HG03025 (cell line): Measurements from ENCODE around the gene FGF18.
"Not testable (repeated sequence)": the region's sequence is repeated elsewhere in the genome, so short reads cannot be mapped to it uniquely, and the experiment has no call there.

Experiments
- ATAC-seq: cut with Tn5 transposase; IDR thresholded peaks from one replicate; pipeline ENCODE4 v1.9.1; 2021; ENCODE audit warnings: mild to moderate bottlenecking, moderate library complexity; ENCODE audit not compliant: unreplicated experiment, low FRiP score

Gene FGF18

DNA sequence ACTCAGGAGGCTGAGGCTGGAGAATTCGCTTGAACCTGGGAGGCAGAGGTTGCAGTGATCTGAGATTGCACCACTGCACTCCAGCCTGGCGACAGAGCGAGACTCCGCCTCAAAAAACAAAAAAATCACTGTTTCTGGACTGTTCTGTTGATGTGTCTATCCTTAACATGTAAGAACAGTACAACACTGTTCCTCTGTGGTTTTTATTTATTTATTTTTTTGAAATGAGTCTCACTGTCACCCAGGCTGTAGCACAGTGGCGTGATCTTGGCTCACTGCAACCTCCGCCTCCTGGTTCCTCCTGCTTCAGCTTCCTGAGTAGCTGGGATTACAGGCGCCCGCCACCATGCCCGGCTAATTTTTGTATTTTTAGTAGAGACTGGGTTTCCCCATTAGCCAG, 20.8 kb upstream of the FGF18 start:
- not testable (repeated sequence) for ATAC-seq

DNA sequence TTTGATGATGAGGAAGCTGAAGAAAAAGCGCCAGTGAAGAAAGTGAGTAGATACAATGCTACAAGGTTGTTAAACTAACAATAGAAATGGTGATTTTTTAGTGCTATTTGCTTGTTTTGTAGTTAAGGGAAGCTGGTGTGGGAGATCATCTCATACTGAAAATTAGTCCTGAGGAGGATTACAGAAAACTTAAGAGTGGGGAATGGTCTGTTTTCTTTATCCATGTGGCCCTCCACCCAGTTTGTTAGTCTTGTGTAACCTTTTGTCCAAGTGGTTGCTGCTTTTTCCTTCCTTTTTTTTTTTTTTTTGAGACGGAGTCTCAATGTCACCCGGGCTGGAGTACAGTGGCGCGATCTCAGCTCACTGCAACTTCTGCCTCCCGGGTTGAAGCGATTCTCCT, 19.3 kb upstream of the FGF18 start:
- no peak for ATAC-seq

DNA sequence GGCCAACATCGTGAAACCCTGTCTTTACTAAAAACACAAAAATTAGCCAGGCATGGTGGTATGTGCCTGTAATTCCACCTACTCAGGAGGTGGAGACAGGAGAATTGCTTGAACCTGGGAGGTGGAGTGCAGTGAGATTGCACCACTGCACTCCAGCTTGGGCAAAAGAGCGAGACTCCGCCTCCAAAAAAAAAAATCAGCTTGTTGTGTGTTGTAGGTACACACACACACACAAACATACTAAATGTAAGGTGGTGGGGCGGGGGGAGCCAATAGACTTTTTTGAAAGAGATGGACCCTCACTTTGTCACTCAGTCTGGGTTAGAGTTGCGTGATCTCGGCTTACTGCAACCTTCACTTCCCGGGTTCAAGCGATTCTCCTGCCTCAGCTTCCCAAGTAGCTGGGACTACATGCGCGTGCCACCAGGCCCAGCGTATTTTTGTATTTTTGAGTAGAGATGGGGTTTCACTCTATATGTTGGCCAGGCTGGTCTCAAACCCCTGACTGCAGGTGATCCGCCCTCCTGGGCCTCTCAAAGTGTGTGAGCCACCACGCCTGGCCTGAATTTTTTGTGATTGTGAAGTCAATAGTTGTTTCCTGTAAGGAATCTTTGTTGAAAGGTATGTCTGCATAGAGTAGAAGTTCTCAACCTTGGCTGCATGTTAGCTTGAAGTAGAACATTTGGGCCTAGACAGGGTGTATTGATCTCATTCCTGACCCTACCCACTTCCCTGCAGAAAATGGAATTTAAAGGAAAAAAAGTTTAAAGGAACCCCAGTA, 18.1 kb upstream of the FGF18 start:
- ATAC-seq = no peak

DNA sequence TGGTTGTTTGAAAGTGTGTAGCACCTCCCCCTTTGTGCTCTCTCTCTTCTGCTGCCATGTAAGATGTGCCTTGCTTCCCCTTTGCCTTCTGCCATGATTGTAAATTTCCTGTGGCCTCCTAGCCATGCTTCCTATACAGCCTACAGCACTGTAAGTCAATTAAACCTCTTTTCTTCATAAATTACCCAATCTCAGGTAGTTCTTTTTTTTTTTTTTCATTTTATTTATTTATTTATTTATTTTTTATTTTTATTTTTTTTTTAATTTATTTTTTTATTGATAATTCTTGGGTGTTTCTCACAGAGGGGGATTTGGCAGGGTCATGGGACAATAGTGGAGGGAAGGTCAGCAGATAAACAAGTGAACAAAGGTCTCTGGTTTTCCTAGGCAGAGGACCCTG, 16.7 kb upstream of the FGF18 start:
- not testable (repeated sequence) for ATAC-seq

DNA sequence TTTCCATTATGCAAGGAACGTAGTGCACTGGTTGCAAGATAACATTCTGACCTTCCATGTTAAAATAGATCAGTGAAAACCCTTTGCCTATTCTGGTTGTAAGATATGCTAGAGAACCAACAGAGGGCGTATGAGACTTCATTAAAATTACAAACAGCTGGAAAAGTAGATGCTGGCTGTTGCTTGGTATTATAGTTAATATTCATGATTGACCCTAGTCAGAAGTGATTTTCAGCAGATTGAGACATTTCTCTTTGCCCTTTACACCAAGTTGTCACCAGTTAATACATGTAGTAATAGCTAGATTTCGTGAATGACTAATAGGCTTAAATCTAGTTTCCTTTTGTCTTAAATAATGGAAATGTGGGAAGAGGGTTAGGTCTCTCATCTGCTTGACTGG, 13.8 kb upstream of the FGF18 start:
- no peak for ATAC-seq

DNA sequence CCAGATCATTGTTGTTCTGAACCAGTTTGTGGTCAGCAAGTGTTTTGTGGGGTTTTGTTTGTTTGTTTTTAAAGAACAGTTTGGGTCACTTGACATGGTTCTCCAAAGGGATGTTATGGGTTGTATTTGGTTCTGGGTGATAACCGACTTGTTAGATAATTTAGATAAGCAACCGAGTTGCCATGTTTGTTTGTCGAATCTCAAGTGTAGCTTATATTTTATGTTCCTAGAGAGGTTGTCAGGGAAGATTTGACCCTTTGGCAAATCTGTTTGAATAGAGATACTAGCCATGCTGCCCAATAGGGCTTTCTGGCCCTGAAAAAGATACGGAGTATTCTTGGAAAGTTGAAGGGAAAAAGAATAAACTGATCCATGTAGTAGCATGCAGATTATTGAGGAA, 12.2 kb upstream of the FGF18 start:
- no peak for ATAC-seq

DNA sequence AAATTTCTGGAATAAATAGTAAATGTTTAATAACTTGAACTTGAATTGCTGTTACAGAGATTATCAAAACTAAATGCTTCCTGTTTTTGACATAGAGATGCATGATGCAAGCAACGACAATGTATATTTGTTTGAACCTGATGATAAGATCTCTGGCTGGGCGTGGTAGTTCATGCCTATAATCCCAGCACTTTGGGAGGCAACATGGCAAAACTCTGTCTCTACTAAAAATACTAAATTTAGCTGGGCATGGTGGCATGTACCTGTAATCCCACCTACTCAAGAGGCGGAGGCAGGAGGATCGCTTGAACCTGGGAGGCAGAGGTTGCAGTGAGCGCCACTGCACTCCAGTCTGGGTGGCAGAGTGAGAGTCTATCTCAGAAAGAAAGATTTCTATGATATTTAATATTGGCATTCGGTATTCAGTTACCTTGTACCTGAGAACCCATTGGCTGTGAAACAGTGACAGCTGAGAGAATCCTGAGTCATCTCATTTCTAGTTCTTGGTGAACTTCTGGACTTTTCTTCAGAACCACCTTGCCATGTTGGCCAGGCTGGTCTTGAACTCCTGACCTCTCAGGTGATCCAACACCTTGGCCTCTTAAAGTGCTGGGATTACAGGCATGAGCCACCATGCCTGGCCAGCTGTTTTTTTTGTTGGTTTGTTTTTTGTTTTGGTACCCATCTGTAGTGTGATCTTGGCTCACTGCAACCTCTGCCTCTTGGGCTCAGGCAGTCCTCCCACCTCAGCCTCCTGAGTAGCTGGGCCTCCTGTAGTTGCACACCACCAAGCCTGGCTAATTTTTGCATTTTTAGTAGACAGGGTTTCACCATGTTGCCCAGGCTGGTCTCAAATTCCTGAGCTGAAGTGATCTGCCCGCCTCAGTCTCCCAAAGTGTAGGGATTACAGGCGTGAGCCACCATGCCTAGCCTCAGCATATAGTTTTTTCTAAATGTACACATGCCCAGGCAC, 10.0 kb upstream of the FGF18 start:
- ATAC-seq = no peak

DNA sequence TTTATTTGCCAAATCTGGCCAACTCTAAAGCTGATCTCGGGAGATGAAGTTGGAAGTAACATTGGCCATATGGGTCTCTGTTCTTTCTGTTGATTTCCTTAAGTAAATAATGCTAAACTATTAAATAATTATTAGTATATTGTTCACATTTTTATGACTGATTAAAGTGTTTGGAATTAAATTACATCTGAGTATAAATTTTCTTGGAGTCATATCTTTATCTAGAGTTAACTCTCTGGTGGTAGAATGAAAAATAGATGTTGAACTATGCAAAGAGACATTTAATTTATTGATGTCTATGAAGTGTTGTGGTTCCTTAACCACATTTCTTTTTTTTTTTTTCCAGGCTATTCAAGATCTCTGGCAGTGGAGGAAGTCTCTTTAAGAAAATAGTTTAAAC, 9.3 kb upstream of the FGF18 start:
- ATAC-seq = no peak

DNA sequence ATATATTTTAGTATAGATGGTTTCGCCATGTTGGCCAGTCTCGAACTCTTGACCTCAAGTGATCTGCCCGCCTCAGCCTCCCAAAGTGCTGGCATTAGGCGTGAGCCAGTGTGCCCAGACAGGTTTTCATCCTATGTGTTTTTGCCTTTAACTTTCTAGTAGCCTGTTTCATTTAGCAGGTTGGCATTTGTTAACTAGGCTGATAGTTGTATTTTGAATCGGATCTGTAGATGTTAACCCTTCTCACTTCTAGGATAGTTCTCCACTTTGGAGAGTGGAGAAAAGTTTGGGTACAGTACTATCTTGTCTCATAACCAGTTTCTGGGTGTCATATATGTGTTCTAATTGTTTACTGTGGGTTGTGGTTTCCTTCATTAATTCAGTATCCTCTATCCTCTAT, 7.3 kb upstream of the FGF18 start:
- no peak for ATAC-seq

DNA sequence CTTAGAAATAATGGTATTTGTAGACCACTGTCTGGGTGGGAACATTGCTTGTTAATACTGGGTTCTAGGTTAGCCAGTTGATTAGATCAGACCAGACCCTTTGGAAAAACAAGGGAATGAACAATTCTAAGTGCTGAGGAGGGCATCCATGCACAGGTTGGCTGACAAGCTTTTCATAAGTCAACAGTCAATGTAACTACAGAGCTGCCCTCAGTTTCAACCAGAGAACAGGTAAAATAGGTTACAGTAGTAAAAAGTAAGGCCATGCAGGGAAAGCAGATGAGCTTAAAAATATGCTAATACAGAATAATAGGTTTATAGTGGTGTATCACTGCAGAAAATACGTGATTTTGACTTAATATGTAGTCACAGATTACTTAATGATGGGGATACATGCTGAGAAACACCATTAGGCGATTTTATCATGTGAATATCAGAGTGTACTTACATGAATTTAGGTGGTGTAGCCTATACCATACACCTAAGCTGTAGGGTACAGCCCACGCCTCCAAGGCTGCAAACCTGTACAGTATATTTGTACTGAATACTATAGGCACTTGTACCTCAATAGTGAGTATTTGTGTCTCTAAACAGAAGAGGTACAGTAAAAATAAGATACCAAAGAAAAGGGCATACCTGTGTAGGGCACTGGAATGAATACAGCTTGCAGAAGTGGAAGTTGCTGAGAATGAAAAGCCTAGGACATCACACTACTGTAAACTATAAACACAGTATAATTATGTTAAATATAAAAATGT, 6.1 kb upstream of the FGF18 start:
- ATAC-seq = no peak

DNA sequence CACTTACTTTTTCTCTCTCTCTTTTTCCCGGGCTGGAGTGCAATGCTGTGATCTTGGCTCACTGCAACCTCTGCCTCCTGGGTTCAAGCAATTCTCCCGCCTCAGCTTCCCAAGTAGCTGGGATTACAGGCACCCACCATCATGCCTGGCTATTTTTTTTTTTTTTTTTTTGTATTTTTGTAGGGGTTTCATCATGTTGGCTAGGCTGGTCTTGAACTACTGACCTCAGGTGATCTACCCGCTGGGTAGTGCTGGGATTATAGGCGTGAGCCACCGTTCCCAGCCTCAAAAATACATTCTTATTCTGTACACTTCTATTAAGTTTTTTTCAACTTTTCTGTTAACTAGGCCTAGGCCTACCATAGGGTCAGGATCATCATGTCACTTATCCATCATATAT, 5.5 kb upstream of the FGF18 start:
- ATAC-seq = not testable (repeated sequence)

DNA sequence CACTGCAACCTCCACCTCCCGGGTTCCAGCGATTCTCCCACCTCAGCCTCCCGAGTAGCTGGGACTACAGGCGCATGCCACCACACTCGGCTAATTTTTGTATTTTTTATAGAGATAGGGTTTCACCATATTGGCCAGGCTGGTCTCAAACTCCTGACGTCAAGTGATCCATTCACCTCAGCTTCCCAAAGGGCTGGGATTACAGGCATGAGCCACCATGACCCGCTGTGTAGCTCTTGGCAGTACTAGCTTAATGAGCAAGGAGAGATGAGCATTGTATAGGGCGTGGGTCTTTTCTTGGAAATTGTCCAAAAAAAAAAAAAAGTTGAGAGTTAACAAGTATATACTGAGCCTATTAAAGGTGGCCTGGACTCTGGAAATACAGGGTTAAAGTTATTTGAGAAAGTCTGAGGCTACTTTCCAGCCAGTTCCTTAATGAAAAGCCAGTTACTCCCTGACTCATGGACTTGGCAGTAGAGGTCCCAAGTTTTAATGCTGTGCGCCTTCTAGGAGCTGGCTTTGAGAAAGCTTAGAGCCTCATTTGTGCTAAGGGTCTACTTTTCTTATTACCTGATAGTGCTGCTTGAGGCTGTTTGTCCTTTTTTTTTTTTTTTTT, 4.2 kb upstream of the FGF18 start:
- ATAC-seq = no peak

DNA sequence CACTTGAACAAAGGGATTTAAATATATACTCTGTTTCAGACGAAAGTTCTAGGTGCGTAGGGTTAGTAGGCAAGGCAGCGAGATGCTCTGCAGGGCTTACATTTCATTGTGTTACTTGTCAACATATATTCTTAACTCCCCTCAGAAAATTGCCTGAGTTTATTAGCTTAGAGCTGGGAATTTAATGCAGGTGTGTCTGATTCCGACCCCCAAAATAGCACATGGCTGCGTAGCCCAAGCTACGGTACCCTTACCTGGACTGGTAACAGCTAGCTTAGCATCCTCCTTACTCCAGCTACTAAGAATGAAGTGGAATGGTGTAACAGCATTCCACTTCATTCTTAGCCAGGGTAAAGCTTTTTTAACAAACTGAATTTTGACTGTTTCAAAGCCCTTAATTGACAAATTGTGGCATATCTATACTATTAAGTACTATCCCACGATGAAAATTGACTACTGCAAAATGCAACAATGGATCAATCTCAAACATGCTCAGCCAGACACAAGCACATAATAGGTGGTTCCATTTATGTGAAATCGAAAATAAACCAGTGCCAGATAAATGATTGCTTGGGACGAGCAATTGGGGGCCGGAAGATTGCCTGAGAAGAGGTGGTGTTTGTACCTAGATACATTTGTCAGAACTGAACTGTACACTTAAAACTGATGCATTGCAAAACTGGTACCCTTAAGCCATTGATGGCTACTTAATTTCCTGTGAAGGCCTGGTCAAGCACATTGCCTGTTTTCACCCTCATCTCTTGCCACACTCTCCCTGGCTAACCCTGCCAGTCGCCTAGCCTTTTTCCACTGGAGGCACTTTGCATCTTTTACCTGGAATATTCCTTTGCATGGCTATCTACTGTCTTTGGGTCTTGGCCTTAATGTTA, 3.0 kb upstream of the FGF18 start:
- ATAC-seq = no peak

DNA sequence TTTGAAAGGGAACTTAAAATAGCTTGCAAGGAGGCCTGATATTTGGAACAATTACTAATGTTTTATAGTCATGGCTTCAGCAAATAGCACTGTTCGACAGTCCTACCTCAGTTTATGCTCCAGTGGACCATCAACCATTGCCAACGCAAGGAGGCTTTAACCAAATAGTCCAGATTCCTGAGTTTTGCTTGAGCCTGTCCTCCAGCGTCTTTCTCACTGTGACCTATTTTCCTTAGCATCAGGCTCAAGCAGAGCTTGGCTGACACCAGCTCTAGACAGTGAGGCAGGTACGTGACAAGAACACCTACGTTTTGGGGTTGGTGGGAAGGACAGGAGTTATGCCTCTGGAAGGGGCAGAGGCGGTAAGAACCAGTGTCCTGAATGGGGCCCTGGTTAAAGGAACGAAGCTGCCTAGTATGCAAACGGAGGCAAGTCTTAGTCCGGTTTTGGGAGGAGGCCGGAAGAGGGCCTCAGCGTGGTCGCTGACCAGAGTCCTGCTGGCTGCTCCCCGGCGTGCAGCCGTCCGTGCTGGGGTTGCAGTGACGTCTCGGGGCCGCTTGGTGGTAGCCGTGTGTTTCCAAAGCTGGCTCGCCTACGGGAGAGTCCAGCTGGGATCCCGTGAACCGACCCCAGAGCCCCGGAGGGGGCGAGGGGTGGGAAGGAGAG, 998 bp upstream of the FGF18 start:
- peak; percentile 49 for ATAC-seq

DNA sequence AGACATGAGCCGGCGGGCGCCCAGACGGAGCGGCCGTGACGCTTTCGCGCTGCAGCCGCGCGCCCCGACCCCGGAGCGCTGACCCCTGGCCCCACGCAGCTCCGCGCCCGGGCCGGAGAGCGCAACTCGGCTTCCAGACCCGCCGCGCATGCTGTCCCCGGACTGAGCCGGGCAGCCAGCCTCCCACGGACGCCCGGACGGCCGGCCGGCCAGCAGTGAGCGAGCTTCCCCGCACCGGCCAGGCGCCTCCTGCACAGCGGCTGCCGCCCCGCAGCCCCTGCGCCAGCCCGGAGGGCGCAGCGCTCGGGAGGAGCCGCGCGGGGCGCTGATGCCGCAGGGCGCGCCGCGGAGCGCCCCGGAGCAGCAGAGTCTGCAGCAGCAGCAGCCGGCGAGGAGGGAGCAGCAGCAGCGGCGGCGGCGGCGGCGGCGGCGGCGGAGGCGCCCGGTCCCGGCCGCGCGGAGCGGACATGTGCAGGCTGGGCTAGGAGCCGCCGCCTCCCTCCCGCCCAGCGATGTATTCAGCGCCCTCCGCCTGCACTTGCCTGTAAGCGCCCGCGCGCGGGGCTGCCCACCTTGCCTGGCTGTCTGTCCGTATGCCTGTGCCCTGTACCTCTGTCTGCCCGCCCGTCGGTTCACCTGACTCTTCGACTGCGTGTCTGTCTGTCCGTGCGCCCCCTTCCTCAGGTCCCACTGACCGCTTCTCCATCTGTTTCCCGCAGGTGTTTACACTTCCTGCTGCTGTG, 412 bp downstream of the FGF18 start:
- ATAC-seq = peak; percentile 32

DNA sequence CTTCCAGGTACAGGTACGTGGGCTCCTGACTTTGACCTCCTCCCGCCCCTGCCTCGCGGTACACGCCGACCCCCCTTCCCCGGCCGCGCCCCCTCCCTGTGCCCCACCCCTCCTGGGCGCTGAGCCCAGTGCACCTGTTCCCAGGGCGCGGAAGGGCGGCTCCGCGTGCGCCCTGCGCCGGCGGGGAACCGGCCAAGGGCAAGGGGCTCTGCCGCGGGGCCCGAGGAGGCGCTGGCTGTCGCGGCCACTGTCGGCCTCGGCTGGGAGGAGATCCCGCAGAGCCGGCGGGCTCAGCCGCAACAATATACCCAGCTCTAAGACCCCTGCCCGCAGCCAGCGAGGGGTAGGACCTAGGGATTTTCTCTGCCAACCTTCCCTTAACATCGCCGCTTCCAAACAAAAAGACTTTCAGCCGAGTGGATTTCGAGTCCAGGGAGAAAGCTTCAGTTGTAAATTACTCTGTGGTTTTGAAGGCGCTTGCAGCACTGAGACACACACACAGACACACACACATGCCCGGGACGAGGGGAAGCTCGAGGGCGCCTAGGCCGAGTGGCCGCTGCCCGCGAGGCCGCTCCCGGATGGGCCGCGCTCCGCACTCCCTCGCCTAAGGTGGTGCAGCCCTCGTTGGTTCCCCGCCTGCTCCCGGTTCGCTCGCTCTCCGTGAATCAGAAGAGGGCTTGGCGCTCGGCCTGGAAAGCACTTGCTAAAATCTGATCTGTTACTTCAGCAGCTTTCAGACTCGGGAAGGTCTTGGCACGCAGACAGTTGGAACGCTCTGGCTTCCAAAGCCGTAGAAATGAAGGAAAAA, 1.2 kb downstream of the FGF18 start:
- no peak for ATAC-seq
